BLaER1 treated with 17β-estradiol and CSF1 and Interleukin-3, amounts not matched to agents 10 nM and 100 nM (cell line): ENCODE results near the gene FDX1.

Experiments
- H3K27ac ChIP-seq, 11 experiments: shearing (Covaris generic); formaldehyde crosslinking; 2 replicates each; pipeline ENCODE4 v1.8.1; 2022
- H3K27me3 ChIP-seq, 11 experiments: shearing (Covaris generic); formaldehyde crosslinking; 2 replicates each; pipeline ENCODE4 v1.8.1; 2022
- H3K36me3 ChIP-seq, 11 experiments: shearing (Covaris generic); formaldehyde crosslinking; 2 replicates each; pipeline ENCODE4 v1.8.1; 2022
- H3K4me1 ChIP-seq, 10 experiments: shearing (Covaris generic); formaldehyde crosslinking; 2 replicates each; pipeline ENCODE4 v1.8.1; 2022
- H3K4me2 ChIP-seq, 11 experiments: shearing (Covaris generic); formaldehyde crosslinking; 2 replicates each; pipeline ENCODE4 v1.8.1; 2022
- H3K4me3 ChIP-seq, 10 experiments: shearing (Covaris generic); formaldehyde crosslinking; 2 replicates each; pipeline ENCODE4 v1.8.1; 2022
- H3K9ac ChIP-seq, 11 experiments: shearing (Covaris generic); formaldehyde crosslinking; 2 replicates each; pipeline ENCODE4 v1.8.1; 2022
- H3K9me3 ChIP-seq, 11 experiments: shearing (Covaris generic); formaldehyde crosslinking; replicated peaks in 1 of 11; 2 replicates each; pipeline ENCODE4 v1.8.1; 2022
- H4K20me1 ChIP-seq, 11 experiments: shearing (Covaris generic); formaldehyde crosslinking; 2 replicates each; pipeline ENCODE4 v1.8.1; 2022
- Cebpa-rat ChIP-seq, 11 experiments: shearing (Covaris generic); IDR thresholded peaks; 2 replicates each; pipeline ENCODE4 v1.8.1; 2022

Gene FDX1

DNA sequence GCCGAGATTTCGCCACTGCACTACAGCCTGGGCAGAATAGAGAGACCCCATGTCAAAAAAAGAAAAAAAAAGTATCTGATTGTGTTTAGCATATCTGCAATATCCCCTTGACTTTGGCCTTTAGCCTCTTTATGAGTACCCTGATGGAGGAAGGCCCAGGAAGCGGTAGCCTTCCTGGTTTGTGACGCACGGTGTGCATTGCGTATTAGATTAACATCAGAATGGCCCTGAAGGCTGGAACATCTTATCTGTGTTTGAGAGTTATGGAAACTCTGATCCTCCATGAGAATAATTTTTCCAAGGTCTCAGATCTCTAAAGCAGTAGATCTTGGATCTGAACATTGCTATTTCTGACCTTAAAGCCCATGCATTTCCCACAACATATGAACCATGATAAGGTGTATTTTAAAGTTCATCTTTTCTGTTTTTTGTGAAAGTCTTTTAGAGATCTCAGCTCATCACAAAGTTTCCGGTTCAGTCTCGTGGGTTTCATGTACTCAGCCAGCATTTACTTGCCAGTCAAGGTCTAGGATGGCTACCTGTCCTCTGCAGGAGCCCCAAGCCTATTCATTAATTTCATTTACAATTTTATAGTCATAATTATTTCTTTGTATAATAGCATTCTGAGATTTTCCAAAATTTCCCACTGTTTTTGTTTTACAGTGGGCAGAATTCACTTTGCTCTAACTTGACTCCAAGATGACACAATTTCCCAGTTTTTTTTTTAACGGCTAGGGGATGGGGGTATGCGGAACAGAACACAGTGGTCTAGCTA, 605 bp upstream of the FDX1 start:
- Histone ChIP-seq H3K27me3 (no peaks in the 10 kb centered on the region), H3K4me2 (peak overlapping the region; percentile 76 to 95 (median 89)), H4K20me1 (peaks cover 4 to 37% (median 27%) of the 10 kb centered on the region in 11 experiments; a peak in 20 of 22 replicates), H3K9me3 (no peaks in the 10 kb centered on the region), H3K36me3 (no peaks in the 10 kb centered on the region), H3K4me1 (peaks cover 30 to 37% (median 34%) of the 10 kb centered on the region in 10 experiments), H3K4me3 (peak overlapping the region; percentile 82 to 99 (median 96)), H3K9ac (peak overlapping the region; percentile 93 to 100 (median 98)), H3K27ac (peak overlapping the region; percentile 92 to 99 (median 98); a peak in 21 of 22 replicates)
- no peak for TF ChIP-seq Cebpa-rat (IDR thresholded peaks at IDR 0.05)

DNA sequence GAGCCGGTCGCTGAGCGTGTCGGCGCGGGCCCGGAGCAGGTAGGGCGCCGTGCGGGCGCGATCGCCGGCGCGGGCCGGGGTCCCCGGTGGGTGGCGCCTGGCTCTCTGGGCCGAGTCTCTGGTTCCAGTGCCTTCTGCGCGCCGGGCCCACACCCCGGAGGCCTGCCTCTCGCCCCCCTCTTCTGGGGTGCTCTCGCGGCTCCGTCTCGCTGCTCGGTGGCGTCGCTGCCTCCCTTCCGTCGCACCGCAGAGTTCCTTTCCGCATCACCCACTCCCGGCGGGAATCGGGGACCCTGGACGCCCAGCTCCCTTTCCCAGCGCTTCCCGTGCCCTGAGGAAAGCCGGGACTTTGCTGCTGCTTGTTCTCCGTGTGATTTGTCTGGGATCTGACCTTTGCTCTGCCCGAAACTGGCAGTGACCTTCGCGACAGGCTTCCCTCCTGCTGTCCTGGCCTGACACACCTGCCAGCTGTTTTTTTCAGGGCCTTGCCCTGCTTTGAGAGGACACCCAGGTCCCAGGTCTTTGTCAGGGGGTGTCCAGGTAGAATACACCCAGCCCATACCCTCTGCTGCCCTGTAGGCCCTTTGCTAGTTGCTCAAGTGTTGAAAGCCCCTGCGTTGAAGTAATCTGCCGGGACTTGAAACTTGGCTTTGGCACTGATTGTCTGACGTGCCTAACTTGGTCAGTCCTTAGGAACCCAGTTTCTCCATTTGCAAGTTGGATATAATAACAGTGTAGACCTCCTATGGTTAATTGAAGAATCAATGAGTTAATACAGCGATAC, 711 bp downstream of the FDX1 start:
- peaks cover 32 to 50% (median 42%) of the 10 kb centered on the region in 10 experiments for H3K4me1 ChIP-seq
- H4K20me1 ChIP-seq: peaks cover 17 to 50% (median 40%) of the 10 kb centered on the region in 11 experiments; a peak in 20 of 22 replicates
- no peak for TF ChIP-seq Cebpa-rat (IDR thresholded peaks at IDR 0.05)
- H3K27ac ChIP-seq: peak overlapping the region; percentile 92 to 99 (median 98)
- H3K9me3 ChIP-seq: no peaks in the 10 kb centered on the region
- peak overlapping the region; percentile 82 to 99 (median 96) for H3K4me3 ChIP-seq
- no peaks in the 10 kb centered on the region for H3K27me3 ChIP-seq
- H3K9ac ChIP-seq: peak overlapping the region; percentile 93 to 100 (median 98)
- H3K36me3 ChIP-seq: peaks cover 0 to 7% (median 0%) of the 10 kb centered on the region in 11 experiments; a peak in 1 of 22 replicates
- peak overlapping the region; percentile 76 to 95 (median 89) for H3K4me2 ChIP-seq

DNA sequence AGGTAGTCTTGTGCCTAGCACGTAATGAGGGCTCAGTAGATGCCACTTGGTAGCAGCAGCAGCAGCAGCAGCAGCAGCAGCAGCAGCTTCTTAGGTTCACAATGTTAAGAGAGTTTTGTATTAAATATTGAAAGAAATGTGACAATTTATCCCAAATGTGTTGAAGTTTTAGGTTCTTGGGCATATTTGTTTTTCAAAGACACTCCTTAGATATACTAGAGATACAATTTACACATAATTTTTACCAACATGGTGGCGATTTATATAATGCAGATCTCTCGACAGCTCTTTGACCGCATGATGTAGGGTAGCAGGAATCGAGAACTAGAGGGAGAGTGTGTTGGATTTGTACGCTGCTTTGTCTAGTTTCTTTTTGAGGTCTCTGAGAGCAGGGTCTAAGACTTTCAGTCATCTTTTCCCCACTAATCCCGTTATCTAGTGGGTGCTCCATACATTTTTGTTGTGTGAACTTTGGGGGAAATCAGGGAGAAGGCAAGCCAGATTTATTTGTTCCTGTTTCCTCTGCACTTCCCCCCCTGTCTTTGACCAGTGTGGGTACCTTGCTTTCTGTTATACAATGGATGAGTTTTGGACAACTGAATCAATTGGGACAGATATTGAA, 1.4 kb downstream of the FDX1 start:
- Histone ChIP-seq H3K27ac (peak overlapping the region; percentile 92 to 99 (median 98)), H3K36me3 (peaks cover 0 to 7% (median 0%) of the 10 kb centered on the region in 11 experiments; a peak in 1 of 22 replicates), H3K9me3 (no peaks in the 10 kb centered on the region), H3K4me1 (peaks cover 35 to 57% (median 49%) of the 10 kb centered on the region in 10 experiments), H3K4me3 (peak overlapping the region; percentile 82 to 99 (median 96)), H3K9ac (peak overlapping the region; percentile 93 to 100 (median 98)), H3K27me3 (no peaks in the 10 kb centered on the region), H3K4me2 (peak overlapping the region; percentile 76 to 95 (median 89)), H4K20me1 (peaks cover 24 to 57% (median 47%) of the 10 kb centered on the region in 11 experiments; a peak in 20 of 22 replicates)
- no peak for TF ChIP-seq Cebpa-rat (IDR thresholded peaks at IDR 0.05)

DNA sequence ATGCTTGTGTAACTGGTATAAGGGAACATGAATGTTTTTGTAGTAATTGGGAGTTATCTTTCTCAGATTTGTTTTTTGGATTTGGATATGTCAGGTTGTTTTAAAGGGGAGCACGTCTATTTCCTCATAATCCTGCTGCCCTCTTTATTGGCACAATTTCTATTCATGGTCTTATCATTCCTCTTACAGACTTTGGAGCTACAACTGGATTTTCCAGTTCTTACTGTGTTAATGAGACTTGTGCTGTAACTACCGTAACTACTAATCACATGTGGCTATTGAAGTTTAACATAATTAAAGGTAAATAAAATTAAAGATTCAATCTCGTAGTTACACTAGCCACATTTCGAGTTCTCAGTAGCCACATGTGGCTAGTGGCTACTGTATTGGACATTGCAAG, 1.9 kb downstream of the FDX1 start:
- Histone ChIP-seq H3K36me3 (peaks cover 0 to 8% (median 1%) of the 10 kb centered on the region in 11 experiments; a peak in 14 of 22 replicates), H3K27me3 (no peaks in the 10 kb centered on the region), H4K20me1 (peaks cover 25 to 59% (median 48%) of the 10 kb centered on the region in 11 experiments; a peak in 20 of 22 replicates), H3K9me3 (no peaks in the 10 kb centered on the region), H3K4me1 (peaks cover 40 to 59% (median 52%) of the 10 kb centered on the region in 10 experiments), H3K27ac (peak overlapping the region in 9 of 11 experiments; percentile 96 to 99 (median 98); a peak in 17 of 22 replicates), H3K4me2 (peak overlapping the region; percentile 76 to 95 (median 89)), H3K9ac (peak overlapping the region; percentile 93 to 100 (median 98); a peak in 21 of 22 replicates), H3K4me3 (peak overlapping the region; percentile 82 to 99 (median 96))
- no peak for TF ChIP-seq Cebpa-rat (IDR thresholded peaks at IDR 0.05)

DNA sequence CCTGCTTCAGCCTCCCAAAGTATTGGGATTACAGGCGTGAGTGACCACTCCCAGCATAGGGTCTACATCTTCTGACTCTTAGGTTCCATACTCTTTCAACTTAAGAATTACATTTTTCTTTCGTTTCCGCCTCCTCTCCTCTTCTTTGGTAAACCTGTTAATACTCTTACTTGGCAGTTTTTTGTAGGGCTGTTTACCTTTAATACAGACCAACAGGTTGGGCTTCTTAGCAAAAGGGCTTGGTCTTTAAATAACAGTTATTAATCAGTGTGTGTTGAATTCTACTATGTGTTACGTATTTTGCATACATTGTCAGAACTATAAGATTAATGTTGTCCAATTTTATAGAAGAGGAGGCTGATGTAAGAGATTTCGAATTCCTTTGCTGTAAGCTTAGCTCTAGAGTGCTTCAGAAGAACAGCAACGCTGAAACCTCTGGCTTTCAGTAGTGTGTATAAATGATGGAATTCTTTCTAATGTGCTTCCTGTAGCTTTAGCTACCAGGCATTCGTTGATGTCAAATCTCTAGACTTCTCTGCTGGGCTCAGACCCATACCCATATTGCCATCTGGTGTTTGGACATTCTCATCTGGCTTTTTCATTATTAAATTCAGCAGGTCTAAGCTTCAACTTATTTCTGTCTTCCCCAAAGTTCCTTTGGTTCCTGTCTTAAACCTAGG, 3.1 kb downstream of the FDX1 start:
- Histone ChIP-seq H3K4me2 (peak overlapping the region; percentile 29 to 94 (median 89)), H3K4me3 (peak overlapping the region in 2 of 10 experiments; percentile 97 to 99; a peak in 1 of 20 replicates), H3K4me1 (peaks cover 43 to 63% (median 56%) of the 10 kb centered on the region in 10 experiments)

DNA sequence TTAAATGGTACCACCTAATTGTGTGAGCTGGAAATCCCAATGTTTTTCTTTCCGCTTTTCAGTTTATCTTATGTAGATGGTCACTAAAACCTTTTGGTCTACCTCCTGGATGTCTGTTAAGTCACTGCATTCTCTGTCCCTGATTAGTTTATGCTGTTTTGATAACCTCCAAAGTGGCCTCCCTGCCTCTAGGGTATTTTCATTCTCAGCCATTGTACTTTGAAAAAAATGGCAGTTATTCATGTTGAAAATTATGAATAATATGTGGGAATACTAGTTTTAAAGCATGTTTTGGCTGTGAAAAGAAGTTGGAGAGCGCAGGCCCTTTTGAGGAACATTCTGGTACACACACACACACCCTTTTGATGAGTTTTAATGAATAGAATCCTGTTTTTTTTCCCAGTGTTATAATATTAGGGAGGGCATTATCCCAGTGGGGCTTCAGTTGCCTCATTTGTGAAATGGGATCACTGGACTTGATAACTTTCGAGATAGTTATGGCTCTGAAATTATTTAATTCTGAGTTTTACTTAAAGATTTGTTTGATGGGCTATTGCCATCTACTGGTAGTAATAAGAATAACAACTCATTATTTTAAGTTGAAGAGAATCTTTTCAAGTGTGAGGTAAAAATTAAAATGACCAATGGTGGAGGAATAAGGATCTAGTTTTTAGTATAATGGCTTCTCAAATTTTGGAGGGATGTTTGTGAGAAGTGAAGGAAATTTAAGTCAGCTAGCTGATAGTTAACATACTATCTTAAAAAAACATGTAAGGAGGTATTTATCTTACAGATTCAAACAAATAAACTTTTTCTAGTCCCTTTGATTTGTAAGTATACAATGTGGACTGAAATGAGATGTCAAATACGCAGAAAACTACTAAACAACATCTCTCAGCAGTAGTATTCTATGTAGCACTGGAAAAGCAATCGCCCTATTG, 3.9 kb downstream of the FDX1 start:
- peaks cover 20 to 28% (median 21%) of the 10 kb centered on the region in 11 experiments; a peak in 21 of 22 replicates for H3K36me3 ChIP-seq
- H3K4me2 ChIP-seq: peak overlapping the region in 10 of 11 experiments; percentile 76 to 94 (median 89); a peak in 19 of 22 replicates
- peaks cover 42 to 61% (median 55%) of the 10 kb centered on the region in 10 experiments for H3K4me1 ChIP-seq
- H4K20me1 ChIP-seq: peaks cover 25 to 74% (median 58%) of the 10 kb centered on the region in 11 experiments; a peak in 20 of 22 replicates
- peaks cover 0 to 17% (median 12%) of the 10 kb centered on the region in 11 experiments; a peak in 17 of 22 replicates for H3K9me3 ChIP-seq
- no peak for TF ChIP-seq Cebpa-rat (IDR thresholded peaks at IDR 0.05)
- 0 out of 20 replicates have a peak overlapping the region, but pooled peaks of 1 of the 10 experiments have one; percentile 99 for H3K4me3 ChIP-seq
- H3K27me3 ChIP-seq: no peaks in the 10 kb centered on the region
- peak overlapping the region in 2 of 11 experiments; percentile 1 to 12; a peak in 3 of 22 replicates for H3K27ac ChIP-seq
- peak overlapping the region in 2 of 11 experiments; percentile 11 to 12; a peak in 1 of 22 replicates for H3K9ac ChIP-seq

More for the DNA sequence above, 3.1 kb downstream of the FDX1 start:
- Histone ChIP-seq H3K9ac (peak overlapping the region in 3 of 11 experiments; percentile 12 to 100 (median 12); a peak in 4 of 22 replicates), H3K27me3 (no peaks in the 10 kb centered on the region), H4K20me1 (peaks cover 25 to 71% (median 58%) of the 10 kb centered on the region in 11 experiments; a peak in 20 of 22 replicates), H3K27ac (peak overlapping the region in 4 of 11 experiments; percentile 1 to 12 (median 8); a peak in 3 of 22 replicates), H3K36me3 (peaks cover 11 to 20% (median 13%) of the 10 kb centered on the region in 11 experiments; a peak in 21 of 22 replicates), H3K9me3 (peaks cover 0 to 9% (median 4%) of the 10 kb centered on the region in 11 experiments; a peak in 11 of 22 replicates)
- no peak for TF ChIP-seq Cebpa-rat (IDR thresholded peaks at IDR 0.05)
